ENCODE data around the gene BTG2. TPM values are rescaled to one million over a fixed set of nuclear protein-coding genes. Genes with fewer than 3 reads are reported as not detected.

Gene BTG2
- total RNA-seq, 1 donor from 2014 or later = 33.7 TPM

DNA sequence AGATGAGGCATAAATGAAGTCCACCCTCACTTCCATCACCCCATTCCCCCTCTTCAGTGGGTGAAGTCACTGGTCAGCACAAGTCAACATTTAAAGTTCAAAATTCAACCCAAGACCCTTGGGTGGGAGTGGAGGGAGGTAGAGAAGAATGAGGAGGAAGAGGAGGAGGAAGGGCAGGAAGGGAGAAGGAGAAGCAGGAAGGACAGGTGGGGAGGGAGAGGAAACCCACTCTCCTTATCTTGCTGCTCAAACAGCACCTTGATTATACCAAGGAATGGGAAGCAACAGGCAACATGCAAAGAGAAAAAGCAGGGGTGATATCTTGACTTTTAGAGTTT is 4.0 kb upstream of the BTG2 start:
- DNase-seq (ENCODE audit: extremely low spot score, unreplicated experiment) = no peak
- no peak overlapping the region for H3K4me3 Mint-ChIP-seq (ENCODE audit: unreplicated experiment)
- peaks cover 20% of the 10 kb centered on the region for H3K27me3 Mint-ChIP-seq (ENCODE audit: unreplicated experiment)
- H3K27ac Mint-ChIP-seq (ENCODE audit: unreplicated experiment) = no peak overlapping the region
- TF ChIP-seq, protein P1, sequence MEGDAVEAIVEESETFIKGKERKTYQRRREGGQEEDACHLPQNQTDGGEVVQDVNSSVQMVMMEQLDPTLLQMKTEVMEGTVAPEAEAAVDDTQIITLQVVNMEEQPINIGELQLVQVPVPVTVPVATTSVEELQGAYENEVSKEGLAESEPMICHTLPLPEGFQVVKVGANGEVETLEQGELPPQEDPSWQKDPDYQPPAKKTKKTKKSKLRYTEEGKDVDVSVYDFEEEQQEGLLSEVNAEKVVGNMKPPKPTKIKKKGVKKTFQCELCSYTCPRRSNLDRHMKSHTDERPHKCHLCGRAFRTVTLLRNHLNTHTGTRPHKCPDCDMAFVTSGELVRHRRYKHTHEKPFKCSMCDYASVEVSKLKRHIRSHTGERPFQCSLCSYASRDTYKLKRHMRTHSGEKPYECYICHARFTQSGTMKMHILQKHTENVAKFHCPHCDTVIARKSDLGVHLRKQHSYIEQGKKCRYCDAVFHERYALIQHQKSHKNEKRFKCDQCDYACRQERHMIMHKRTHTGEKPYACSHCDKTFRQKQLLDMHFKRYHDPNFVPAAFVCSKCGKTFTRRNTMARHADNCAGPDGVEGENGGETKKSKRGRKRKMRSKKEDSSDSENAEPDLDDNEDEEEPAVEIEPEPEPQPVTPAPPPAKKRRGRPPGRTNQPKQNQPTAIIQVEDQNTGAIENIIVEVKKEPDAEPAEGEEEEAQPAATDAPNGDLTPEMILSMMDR (IDR thresholded peaks at IDR 0.05) = no peak
- peaks cover 28% of the 10 kb centered on the region for H3K4me1 Mint-ChIP-seq (ENCODE audit: unreplicated experiment)
- H3K36me3 Mint-ChIP-seq (ENCODE audit: unreplicated experiment) = no peaks in the 10 kb centered on the region
- H3K9me3 Mint-ChIP-seq (ENCODE audit: unreplicated experiment) = no peaks in the 10 kb centered on the region

DNA sequence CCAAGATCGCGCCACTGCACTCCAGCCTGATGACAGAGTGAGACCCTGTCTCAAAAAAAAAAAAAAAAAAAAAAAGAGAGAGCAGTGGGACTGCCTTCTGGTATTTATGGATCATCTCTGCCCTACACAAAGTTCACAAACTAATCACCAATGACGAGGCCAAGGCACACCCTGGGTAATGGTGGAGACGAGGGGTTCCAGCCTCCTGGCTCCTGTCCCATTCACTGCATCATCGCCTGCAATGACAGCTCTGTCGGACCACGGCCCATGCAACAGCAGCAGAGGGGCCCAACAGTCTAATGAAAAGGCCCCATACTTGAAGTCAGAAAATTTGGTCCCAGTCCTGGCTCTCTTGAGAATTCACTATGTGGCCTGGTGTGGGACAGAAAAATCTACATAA is 2.9 kb upstream of the BTG2 start:
- Mint-ChIP-seq H3K27me3 (ENCODE audit: unreplicated experiment) (peaks cover 20% of the 10 kb centered on the region), H3K4me1 (ENCODE audit: unreplicated experiment) (peaks cover 26% of the 10 kb centered on the region), H3K4me3 (ENCODE audit: unreplicated experiment) (no peak overlapping the region), H3K9me3 (ENCODE audit: unreplicated experiment) (no peaks in the 10 kb centered on the region), H3K27ac (ENCODE audit: unreplicated experiment) (no peak overlapping the region), H3K36me3 (ENCODE audit: unreplicated experiment) (peaks cover 7% of the 10 kb centered on the region)
- TF ChIP-seq, protein P1 (IDR thresholded peaks at IDR 0.05) = no peak
- no peak for DNase-seq (ENCODE audit: extremely low spot score, unreplicated experiment)

DNA sequence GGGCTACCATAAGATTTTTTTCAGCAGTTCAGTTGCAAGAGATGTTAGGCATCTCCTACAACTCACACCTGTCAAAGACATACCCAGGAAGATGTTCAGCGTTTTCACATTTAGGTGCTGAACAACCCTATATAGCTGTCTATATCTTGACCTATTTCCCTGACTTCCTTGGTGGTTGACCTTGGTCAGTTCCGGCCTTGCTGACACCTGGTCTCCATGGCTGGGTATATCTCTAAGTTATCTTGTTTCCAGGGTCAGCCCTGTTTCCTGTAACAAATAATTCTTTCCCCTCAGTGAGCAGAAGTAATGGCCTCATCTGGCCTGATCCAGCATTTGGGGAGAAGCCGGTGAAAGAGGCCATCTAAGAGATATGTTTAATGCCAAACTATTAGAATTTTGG is 2.4 kb upstream of the BTG2 start:
- no peak for DNase-seq (ENCODE audit: extremely low spot score, unreplicated experiment)
- no peak overlapping the region for H3K4me3 Mint-ChIP-seq (ENCODE audit: unreplicated experiment)
- peaks cover 30% of the 10 kb centered on the region for H3K4me1 Mint-ChIP-seq (ENCODE audit: unreplicated experiment)
- peaks cover 20% of the 10 kb centered on the region for H3K27me3 Mint-ChIP-seq (ENCODE audit: unreplicated experiment)
- H3K9me3 Mint-ChIP-seq (ENCODE audit: unreplicated experiment) = no peaks in the 10 kb centered on the region
- TF ChIP-seq, protein P1 (IDR thresholded peaks at IDR 0.05) = no peak
- no peak overlapping the region for H3K27ac Mint-ChIP-seq (ENCODE audit: unreplicated experiment)
- H3K36me3 Mint-ChIP-seq (ENCODE audit: unreplicated experiment) = peaks cover 10% of the 10 kb centered on the region

DNA sequence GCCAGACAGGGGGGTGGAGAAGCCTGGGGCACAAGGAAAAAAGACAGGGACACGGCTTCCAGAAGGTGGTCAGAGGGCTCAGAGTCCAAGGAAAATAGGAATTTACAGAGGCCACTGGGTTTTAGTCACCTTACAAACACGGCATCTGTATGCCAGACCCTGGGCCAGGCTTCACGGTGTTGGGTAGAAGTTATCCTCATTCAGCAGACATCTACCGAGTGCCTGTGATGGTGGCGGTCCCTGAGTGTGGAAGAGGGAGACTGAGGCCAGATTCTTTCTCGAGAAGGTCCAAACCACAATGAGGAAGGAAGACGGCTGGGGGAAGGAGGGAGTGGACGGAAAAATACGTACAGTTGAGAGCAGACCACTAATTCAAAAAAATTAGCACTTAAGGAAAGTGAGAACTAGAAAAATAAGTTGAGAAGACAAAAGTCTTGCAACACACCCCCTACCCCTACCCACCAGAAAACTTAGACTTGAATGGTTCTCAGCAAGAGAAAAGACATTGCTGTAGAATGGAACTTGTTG is 864 bp upstream of the BTG2 start:
- peak overlapping the region; percentile 64 for H3K4me3 Mint-ChIP-seq (ENCODE audit: unreplicated experiment)
- no peaks in the 10 kb centered on the region for H3K9me3 Mint-ChIP-seq (ENCODE audit: unreplicated experiment)
- peaks cover 11% of the 10 kb centered on the region for H3K27me3 Mint-ChIP-seq (ENCODE audit: unreplicated experiment)
- TF ChIP-seq, protein P1 (IDR thresholded peaks at IDR 0.05) = no peak
- peak overlapping the region; percentile 79 for H3K27ac Mint-ChIP-seq (ENCODE audit: unreplicated experiment)
- H3K4me1 Mint-ChIP-seq (ENCODE audit: unreplicated experiment) = peaks cover 46% of the 10 kb centered on the region
- no peak for DNase-seq (ENCODE audit: extremely low spot score, unreplicated experiment)
- peaks cover 26% of the 10 kb centered on the region for H3K36me3 Mint-ChIP-seq (ENCODE audit: unreplicated experiment)

DNA sequence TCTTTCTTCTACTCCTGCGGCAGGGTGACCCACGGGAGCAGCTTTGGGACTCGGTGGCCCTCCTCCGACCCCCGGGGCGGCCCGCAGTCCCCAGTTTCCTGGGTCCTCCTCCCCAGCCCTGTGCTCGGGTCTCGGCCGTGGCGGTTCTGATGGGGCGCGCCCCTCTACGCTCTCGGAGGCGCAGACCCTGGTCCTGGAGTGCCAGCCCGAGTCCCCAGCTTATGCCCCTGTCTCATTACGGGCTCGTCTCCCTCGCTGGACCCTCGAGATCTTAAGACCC is 430 bp downstream of the BTG2 start:
- Mint-ChIP-seq H3K27me3 (ENCODE audit: unreplicated experiment) (peaks cover 2% of the 10 kb centered on the region), H3K27ac (ENCODE audit: unreplicated experiment) (peak overlapping the region; percentile 93), H3K9me3 (ENCODE audit: unreplicated experiment) (no peaks in the 10 kb centered on the region), H3K4me3 (ENCODE audit: unreplicated experiment) (peak overlapping the region; percentile 95), H3K4me1 (ENCODE audit: unreplicated experiment) (peaks cover 52% of the 10 kb centered on the region), H3K36me3 (ENCODE audit: unreplicated experiment) (peaks cover 33% of the 10 kb centered on the region)
- DNase-seq (ENCODE audit: extremely low spot score, unreplicated experiment) = no peak
- TF ChIP-seq, protein P1 (IDR thresholded peaks at IDR 0.05) = no peak
